ENCODE data around the gene FGD1. TPM values are rescaled to one million over a fixed set of nuclear protein-coding genes. Genes with fewer than 3 reads are reported as not detected.

Gene FGD1
- total RNA-seq, 2 donors from 2014 or later = 7.6 to 9.6 TPM

- intact Hi-C loops (cut with DNase I) = no loop called here
- no peak for DNase-seq (ENCODE audit: low spot score)
These were observed 79.1 kb downstream of the FGD1 start for GRCh38 chrX:54416965-54417364.

- intact Hi-C loops (cut with DNase I) = no loop called here
- DNase-seq (ENCODE audit: low spot score) = no peak
These were observed 80.3 kb downstream of the FGD1 start for GRCh38 chrX:54415534-54416350.

DNA sequence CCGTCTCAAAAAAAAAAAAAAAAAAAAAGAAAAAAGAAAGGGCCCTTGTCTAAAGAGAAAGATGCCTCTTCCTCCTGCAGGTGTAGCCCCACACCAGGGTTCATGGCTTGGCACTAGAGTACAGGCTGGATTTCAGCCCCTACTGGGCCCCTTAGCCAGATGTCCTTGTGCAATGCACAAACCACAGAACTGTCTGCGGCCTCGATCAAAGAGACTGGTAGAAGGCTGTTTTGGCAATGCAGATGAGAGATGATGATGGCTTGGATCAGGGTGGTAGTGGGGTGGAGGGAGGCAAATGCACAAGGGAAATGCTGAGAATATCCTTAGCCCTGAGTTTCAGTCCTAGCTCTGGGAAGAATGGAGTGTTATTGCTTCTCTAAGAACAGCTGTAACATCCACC lies 82.3 kb downstream of the FGD1 start:
- intact Hi-C loops (cut with DNase I) = no loop called here
- DNase-seq (ENCODE audit: low spot score) = no peak

- no peak for DNase-seq (ENCODE audit: low spot score)
- intact Hi-C loops (cut with DNase I) = no loop called here
These were observed 84.3 kb downstream of the FGD1 start for GRCh38 chrX:54411732-54412131.

- intact Hi-C loops (cut with DNase I) = no loop called here
- no peak for DNase-seq (ENCODE audit: low spot score)
These were observed 88.8 kb downstream of the FGD1 start for GRCh38 chrX:54407266-54407665.

- DNase-seq (ENCODE audit: low spot score) = no peak
- intact Hi-C loops (cut with DNase I) = no loop called here
These were observed 98.9 kb downstream of the FGD1 start for GRCh38 chrX:54397113-54397512.

Other genes with a start within 250 kb of the FGD1 start
- gene WNK3, start 138.2 kb downstream of the FGD1 start, total RNA-seq = 1 to 10 TPM; 4.1 to 4.4 TPM
- gene TSR2, start 55.8 kb downstream of the FGD1 start, total RNA-seq = 10 to 100 TPM; 38.6 to 39.3 TPM
- gene GNL3L, start 34.0 kb upstream of the FGD1 start, total RNA-seq = 10 to 100 TPM; 26.3 to 28.5 TPM

Data from posterior vena cava (tissue), 2 donors.